GM21723 (cell line): ENCODE results near the gene TRIO.
"Not testable (repeated sequence)": the region's sequence is repeated elsewhere in the genome, so short reads cannot be mapped to it uniquely, and the experiment has no call there.

Experiments
- ATAC-seq: cut with Tn5 transposase; IDR thresholded peaks from one replicate; pipeline ENCODE4 v1.9.1; 2021; ENCODE audit warnings: mild to moderate bottlenecking, moderate library complexity; ENCODE audit not compliant: unreplicated experiment

Gene TRIO

GRCh38 chr5:14516901-14517300, 373.8 kb downstream of the TRIO start:
- no peak for ATAC-seq

- no peak for ATAC-seq
These were observed 375.5 kb downstream of the TRIO start for GRCh38 chr5:14518638-14519037.

- ATAC-seq: no peak
These were observed 378.6 kb downstream of the TRIO start for GRCh38 chr5:14521748-14522147.

- ATAC-seq: no peak
These were observed 379.6 kb downstream of the TRIO start for GRCh38 chr5:14522721-14523120.

- no peak for ATAC-seq
These were observed 380.3 kb downstream of the TRIO start for GRCh38 chr5:14523243-14524034.

- no peak for ATAC-seq
These were observed 382.3 kb downstream of the TRIO start for GRCh38 chr5:14525397-14525796.

- ATAC-seq: no peak
These were observed 383.4 kb downstream of the TRIO start for GRCh38 chr5:14526493-14526892.

GRCh38 chr5:14528115-14528514, 385.0 kb downstream of the TRIO start:
- ATAC-seq: no peak

- ATAC-seq: no peak
These were observed 385.8 kb downstream of the TRIO start for GRCh38 chr5:14528926-14529325.

GRCh38 chr5:14531668-14532067, 388.5 kb downstream of the TRIO start:
- ATAC-seq: no peak

GRCh38 chr5:14532180-14532579, 389.0 kb downstream of the TRIO start:
- ATAC-seq: no peak

GRCh38 chr5:14534773-14535172, 391.6 kb downstream of the TRIO start:
- no peak for ATAC-seq

- no peak for ATAC-seq
These were observed 402.2 kb downstream of the TRIO start for GRCh38 chr5:14545308-14545707.

- ATAC-seq: no peak
These were observed 402.7 kb downstream of the TRIO start for GRCh38 chr5:14545862-14546261.

GRCh38 chr5:14547666-14548065, 404.5 kb downstream of the TRIO start:
- no peak for ATAC-seq

GRCh38 chr5:14551211-14551610, 408.1 kb downstream of the TRIO start:
- ATAC-seq: no peak

- ATAC-seq: no peak
These were observed 408.9 kb downstream of the TRIO start for GRCh38 chr5:14552017-14552416.

GRCh38 chr5:14554288-14554687, 411.1 kb downstream of the TRIO start:
- not testable (repeated sequence) for ATAC-seq

- no peak for ATAC-seq
These were observed 412.9 kb downstream of the TRIO start for GRCh38 chr5:14556015-14556414.

- ATAC-seq: no peak
These were observed 414.1 kb downstream of the TRIO start for GRCh38 chr5:14557203-14557770.

GRCh38 chr5:14557791-14558415, 414.8 kb downstream of the TRIO start:
- no peak for ATAC-seq
